PC-3 (cell line): ENCODE results near the gene SHROOM3.

Experiments used
- EZH2 ChIP-seq: fragments of 300-600 bp; sonication (generic); IDR thresholded peaks from one replicate; pipeline ENCODE4 v1.6.1; 2017; ENCODE audit warnings: antibody characterized with exemption, mild to moderate bottlenecking, low read length; ENCODE audit not compliant: unreplicated experiment
- TF ChIP-seq, protein P1 (sequence below): fragments of 300-600 bp; sonication (generic); conservative IDR thresholded peaks from 2 replicates; pipeline ENCODE4 v1.5.1; 2017; ENCODE audit warnings: antibody characterized with exemption, low read depth, mild to moderate bottlenecking, low read length

DNA sequence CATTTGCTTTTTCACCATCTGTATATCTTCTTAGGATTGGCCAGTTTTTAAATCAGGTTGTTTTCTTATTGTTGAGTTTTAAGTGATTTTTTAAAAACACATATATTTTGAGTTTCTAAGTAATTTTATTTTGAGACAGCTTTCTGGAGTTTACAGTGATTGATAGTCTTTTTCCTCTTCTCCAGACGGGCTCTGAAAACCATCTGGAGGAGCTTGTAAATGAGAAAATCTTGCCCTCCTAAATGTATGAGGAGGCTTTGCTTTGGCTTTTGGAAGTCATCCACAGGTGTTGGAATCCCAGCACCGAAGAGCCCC, 302.7 kb downstream of the SHROOM3 start:
- TF ChIP-seq, protein P1, sequence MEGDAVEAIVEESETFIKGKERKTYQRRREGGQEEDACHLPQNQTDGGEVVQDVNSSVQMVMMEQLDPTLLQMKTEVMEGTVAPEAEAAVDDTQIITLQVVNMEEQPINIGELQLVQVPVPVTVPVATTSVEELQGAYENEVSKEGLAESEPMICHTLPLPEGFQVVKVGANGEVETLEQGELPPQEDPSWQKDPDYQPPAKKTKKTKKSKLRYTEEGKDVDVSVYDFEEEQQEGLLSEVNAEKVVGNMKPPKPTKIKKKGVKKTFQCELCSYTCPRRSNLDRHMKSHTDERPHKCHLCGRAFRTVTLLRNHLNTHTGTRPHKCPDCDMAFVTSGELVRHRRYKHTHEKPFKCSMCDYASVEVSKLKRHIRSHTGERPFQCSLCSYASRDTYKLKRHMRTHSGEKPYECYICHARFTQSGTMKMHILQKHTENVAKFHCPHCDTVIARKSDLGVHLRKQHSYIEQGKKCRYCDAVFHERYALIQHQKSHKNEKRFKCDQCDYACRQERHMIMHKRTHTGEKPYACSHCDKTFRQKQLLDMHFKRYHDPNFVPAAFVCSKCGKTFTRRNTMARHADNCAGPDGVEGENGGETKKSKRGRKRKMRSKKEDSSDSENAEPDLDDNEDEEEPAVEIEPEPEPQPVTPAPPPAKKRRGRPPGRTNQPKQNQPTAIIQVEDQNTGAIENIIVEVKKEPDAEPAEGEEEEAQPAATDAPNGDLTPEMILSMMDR: no peak
- no peak for TF ChIP-seq EZH2
